Stimulated activated CD4-positive, alpha-beta T cell treated with anti-CD3 and anti-CD28 coated beads, Interleukin-15, amount 100 ng/mL, for 24 hours (primary cell): ENCODE results near the gene PAGR1.
"Not testable (repeated sequence)": the region's sequence is repeated elsewhere in the genome, so short reads cannot be mapped to it uniquely, and the experiment has no call there.

Experiments
- DNase-seq: peaks from one replicate; pipeline ENCODE4 v3.0.0-alpha.2; 2020

The PAGR1 gene

GRCh38 chr16:29841631-29842030 is 25.7 kb downstream of the PAGR1 start:
- DNase-seq = no peak

DNA sequence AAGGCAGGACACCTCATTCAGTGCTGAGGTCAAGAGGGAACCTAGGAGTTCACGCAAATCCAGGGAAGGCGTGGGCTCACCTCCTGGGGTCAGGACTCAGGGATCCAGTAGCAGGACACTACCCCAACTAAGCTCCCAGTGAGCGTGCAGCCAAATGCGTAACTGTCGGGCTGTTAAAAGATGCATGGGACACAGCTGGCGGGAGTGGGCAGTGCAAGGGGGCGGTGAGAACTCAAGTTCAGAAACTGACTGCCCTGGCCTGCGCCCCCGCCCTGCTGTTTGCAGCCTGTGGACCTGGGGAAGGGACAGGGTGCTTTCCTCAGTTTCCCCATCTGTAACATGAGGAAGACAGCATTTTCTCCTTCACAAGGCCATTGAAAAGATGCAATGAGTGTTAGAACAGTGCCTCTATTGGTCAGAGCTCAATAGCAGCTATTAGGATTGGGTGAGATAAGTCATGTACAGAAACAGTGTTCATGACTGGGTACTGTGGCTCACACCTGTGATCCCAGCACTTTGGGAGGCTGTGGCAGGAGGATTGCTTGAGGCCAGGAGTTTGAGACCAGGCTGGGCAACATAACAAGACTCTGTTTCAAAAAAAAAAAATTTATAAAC is 26.9 kb downstream of the PAGR1 start:
- no peak for DNase-seq

DNA sequence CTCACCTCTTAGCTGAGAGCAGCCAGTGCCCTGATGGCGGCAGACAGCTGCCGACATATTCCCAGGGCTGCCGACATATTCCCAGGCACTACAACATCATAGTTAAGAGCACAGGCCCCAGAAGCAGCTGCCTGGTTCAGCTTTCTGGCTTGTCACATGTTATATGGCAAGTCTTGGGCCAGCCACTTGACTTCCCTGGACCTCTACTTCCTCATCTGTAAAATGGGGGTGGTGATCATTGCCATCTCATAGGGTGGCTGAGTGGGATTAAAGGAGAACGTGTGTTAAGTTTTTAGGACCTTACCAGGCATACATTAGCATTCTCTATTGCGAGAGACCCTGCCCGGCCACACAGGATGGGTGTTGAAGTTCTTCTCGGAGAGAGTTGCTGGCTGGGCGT is 28.0 kb downstream of the PAGR1 start:
- no peak for DNase-seq

- no peak for DNase-seq
These were observed 28.8 kb downstream of the PAGR1 start for GRCh38 chr16:29844575-29845331.

DNA sequence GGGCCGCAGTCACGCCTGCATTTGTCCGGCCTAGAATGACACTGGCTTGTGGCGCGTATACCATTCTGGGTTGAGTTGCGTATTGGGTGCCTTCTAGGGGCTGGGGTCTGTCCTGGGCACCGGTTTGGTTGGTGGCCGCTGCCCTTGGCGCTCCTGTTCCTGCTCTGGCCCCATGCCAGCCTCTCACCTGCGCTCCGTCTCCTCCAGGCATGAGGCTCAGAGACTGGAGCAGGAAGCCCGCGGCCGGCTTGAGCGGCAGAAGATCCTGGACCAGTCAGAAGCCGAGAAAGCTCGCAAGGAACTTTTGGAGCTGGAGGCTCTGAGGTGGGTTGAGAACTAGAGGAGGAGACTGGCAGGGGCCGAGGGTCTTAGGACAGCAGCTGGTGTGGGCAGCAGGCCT is 29.7 kb downstream of the PAGR1 start:
- DNase-seq = no peak

DNA sequence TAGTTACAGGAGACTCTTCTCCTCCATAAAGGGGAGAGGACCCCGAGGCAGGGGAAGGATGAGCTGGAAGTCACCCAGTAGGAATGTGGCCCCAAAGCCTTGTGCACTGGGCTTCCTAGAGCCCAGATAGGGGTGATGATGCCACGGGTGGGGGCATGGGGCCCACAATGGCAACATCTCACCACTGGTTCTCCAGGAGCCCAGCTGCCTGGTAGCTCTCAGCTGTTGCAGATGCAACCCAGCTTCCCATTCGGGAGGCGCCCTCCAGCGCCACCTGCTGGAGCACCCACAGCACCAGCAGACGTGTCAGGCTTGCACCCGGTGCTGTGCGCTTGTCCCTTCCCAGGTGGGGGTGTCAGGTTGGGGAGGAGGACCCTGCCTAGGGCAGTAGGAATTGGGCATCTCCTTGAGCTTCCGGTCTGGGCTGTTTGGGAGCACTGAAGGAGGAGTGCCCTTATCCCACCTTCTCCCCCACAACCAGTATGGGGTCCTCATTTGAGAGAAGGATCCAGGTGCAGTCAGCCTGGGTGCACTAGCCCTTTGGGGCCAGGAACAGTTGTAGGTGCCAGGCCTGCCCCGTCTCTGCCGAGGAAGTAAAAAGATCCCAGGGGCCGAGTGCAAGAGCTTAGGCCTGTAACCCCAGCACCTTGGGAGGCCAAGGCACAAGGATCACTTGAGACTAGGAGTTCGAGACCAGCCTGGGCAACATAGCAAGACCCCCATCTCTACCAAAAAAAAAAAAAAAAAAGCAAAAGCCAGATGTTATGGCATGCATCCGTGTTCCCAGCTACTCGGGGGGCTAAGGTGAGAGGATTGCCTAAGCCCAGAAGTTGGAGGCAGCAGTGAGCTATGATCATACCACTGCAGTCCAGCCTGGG is 32.7 kb downstream of the PAGR1 start:
- peak; percentile 90 for DNase-seq

- no peak for DNase-seq
These were observed 33.6 kb downstream of the PAGR1 start for GRCh38 chr16:29849505-29849904.

GRCh38 chr16:29850998-29851397 is 35.0 kb downstream of the PAGR1 start:
- no peak for DNase-seq

GRCh38 chr16:29852654-29853053 is 36.7 kb downstream of the PAGR1 start:
- DNase-seq = no peak

- DNase-seq = no peak
These were observed 38.7 kb downstream of the PAGR1 start for GRCh38 chr16:29854520-29855100.

DNA sequence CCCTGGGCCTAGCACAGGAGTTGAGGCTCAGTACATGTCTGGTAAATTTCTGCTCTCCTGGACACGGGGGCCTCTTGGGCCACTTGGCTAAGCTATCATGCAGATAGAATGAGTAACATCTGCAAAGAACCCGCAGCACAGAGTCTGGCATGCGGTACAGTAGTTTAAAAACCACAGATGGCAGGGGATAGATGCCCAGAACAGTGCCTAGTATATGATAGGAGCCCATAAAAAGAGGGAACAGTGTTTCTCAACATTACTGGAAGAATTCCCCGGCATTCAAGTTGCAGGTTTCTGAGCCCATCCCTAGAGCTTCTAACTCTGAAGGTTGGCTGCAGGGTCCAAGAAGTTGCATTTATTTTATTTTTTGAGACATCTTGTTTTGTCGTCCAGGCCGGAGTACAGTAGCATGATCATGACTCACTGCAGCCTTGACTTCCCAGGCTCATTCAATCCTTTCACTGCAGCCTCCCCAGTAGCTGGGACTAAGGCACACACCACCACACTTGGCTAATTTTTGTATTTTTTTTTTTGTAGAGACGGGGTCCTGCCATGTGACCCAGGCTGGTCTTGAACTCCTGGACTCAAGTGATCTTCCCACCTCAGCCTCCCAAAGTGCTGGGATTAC is 41.3 kb downstream of the PAGR1 start:
- DNase-seq = no peak

- DNase-seq = no peak
These were observed 42.3 kb downstream of the PAGR1 start for GRCh38 chr16:29858149-29858849.

DNA sequence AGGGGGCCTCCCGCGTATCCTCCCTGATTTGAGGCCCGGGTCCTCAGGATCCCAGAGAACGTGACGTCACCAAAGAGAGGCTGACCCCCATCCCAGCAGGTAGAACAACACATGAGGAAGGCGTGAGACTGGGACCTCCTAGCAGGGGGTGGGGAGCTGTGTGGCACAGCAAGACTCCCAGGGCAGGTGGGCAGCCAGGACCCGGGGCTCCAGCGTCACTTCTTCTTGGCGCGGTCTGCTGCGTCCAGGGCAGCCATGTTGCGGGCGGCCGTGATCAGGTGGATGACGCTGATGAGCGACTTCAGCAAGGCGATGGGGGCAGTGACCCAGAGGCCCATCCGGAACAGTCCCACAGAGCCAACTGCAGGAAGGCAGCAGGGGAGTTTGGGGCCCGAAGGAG is 43.0 kb downstream of the PAGR1 start:
- DNase-seq = no peak

- no peak for DNase-seq
These were observed 44.3 kb downstream of the PAGR1 start for GRCh38 chr16:29860218-29860617.

DNA sequence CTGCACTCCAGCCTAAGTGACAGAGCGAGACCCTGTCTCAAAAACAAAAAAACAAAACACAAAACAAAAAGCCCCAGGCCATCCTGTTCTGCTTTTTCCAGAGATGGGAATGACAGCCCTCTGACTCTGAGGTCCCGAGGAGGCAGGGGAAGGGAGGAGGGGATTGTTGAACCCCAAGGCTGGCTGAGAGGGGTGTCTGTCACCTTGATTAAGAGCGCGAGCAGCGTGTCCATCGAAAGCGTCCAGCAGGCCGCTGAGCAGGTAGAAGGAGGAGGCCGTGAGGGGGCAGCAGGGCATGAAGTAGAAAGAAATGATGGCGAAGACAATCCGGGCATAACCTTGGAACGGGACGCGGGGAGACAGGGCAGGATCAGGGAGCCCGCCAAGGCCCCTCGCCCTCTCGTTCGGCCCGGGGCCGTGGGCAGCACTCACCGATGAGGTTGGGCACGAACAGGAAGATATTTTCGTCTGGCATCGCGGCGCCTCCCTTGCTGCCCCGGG is 46.5 kb downstream of the PAGR1 start:
- DNase-seq = no peak

GRCh38 chr16:29862884-29863668 is 47.1 kb downstream of the PAGR1 start, which contains the start of gene CDIPT:
Gene CDIPT, minus strand, starts transcription at chr16:29863226. Its CDS starts 369 bp downstream, at chr16:29862857.
- DNase-seq = peak; percentile 95

GRCh38 chr16:29863669-29863984 is 47.7 kb downstream of the PAGR1 start:
- no peak for DNase-seq

GRCh38 chr16:29864205-29864604 is 48.3 kb downstream of the PAGR1 start:
- DNase-seq = no peak

DNA sequence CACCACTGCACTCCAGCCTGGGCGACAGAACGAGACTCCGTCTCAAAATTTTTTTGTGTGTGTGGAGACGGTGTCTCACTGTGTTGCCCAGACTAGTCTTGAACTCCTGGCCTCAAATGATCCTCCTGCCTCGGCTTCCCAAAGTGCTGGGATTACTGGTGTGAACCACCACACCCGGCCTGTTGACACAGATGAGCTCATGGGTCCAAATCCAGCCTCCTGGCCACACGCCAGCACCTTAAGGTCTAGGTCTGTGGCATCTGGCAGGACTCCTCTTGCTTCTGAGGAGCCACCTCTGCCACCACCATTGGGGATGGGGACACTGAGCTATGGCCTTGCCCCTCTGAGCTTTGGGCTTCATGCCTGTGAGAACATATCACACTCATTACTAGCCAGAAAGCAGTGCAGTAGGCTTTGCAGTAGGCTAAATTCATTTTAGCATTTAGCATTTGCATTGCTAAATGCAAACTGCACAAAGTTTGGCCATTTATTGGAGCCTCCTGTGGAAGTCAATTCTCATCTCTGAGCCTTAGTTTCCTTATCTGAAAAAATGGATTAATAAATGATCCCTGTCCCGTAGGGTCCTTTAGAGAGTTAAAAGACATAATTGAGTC is 52.6 kb downstream of the PAGR1 start:
- DNase-seq = no peak

- DNase-seq = not testable (repeated sequence)
These were observed 53.1 kb downstream of the PAGR1 start for GRCh38 chr16:29869067-29869466.
